SK-N-SH (cell line): ENCODE results near the gene TFB1M. TPM values are rescaled to one million over a fixed set of nuclear protein-coding genes. Genes with fewer than 3 reads are reported as not detected.

Experiments used
- CTCF ChIA-PET: fragments of 300-600, 350-600 bp; formaldehyde crosslinking; extraction: SDS; loops from one replicate; lab custom pipeline; 2021; lab: Yijun Ruan, JAX
- POLR2A ChIA-PET: fragments of 350-600 bp; sonication (Branson Sonifier 250); formaldehyde crosslinking; extraction: SDS; loops from one replicate; lab custom pipeline; 2020; ENCODE audit warnings: antibody characterized with exemption, inconsistent platforms; lab: Yijun Ruan, JAX
- DNase-seq: peaks from one replicate; pipeline ENCODE4 v3.0.0; 2012
- H2AFZ ChIP-seq: fragments of 200-600 bp; sonication (generic); 2 replicates; pipeline ENCODE4 v1.8.1; 2016; ENCODE audit warnings: antibody characterized with exemption, mild to moderate bottlenecking, low read depth
- H3F3A ChIP-seq: fragments of 200-600 bp; sonication (generic); replicated peaks from 2 replicates; pipeline ENCODE3; 2016; ENCODE audit warnings: antibody characterized with exemption, mild to moderate bottlenecking; ENCODE audit not compliant: insufficient read depth
- H3K27ac ChIP-seq, 2 experiments: fragments of 200-500 bp in 1 of 2; fragments of 200-600 bp in 1 of 2; sonication (Bioruptor generic) in 1 of 2; sonication (generic), shearing (Covaris generic) in 1 of 2; 2 replicates each; pipeline versions ENCODE4 v1.5.1 to v1.6.1; 2014 to 2016; ENCODE audit warnings: low read depth in 2 of 2, inconsistent platforms in 1 of 2, low read length in 1 of 2, mild to moderate bottlenecking in 1 of 2, mixed read lengths in 1 of 2
- H3K27me3 ChIP-seq: fragments of 200-600 bp; sonication (generic), shearing (Covaris generic); 2 replicates; pipeline ENCODE4 v1.6.1; 2016; ENCODE audit warnings: mixed run types; ENCODE audit not compliant: insufficient read depth
- H3K36me3 ChIP-seq, 2 experiments: fragments of 200-500 bp in 1 of 2; fragments of 200-600 bp in 1 of 2; sonication (Bioruptor generic) in 1 of 2; sonication (generic) in 1 of 2; replicated peaks in 1 of 2; 2 replicates each; pipeline versions ENCODE3 to v1.5.1; 2014 to 2016; ENCODE audit warnings: low read length in 1 of 2, mild to moderate bottlenecking in 1 of 2; ENCODE audit not compliant: insufficient read depth in 2 of 2, control insufficient read depth in 1 of 2
- H3K4me1 ChIP-seq, 2 experiments: fragments of 200-500 bp in 1 of 2; fragments of 200-600 bp in 1 of 2; sonication (Bioruptor generic) in 1 of 2; sonication (generic), shearing (Covaris generic) in 1 of 2; 2 replicates each; pipeline versions ENCODE4 v1.5.1 to v1.6.1; 2014 to 2016; ENCODE audit warnings: low read depth in 1 of 2, low read length in 1 of 2, mixed run types in 1 of 2; ENCODE audit not compliant: insufficient read depth in 2 of 2, control insufficient read depth in 1 of 2
- H3K4me2 ChIP-seq: fragments of 200-600 bp; sonication (generic), shearing (Covaris generic); 2 replicates; pipeline ENCODE4 v1.6.1; 2017; ENCODE audit warnings: mixed run types
- H3K4me3 ChIP-seq, 2 experiments: fragments of 200-500 bp in 1 of 2; fragments of 200-600 bp in 1 of 2; sonication (Bioruptor generic) in 1 of 2; sonication (generic), shearing (Covaris generic) in 1 of 2; 2 replicates each; pipeline versions ENCODE4 v1.5.1 to v1.8.1; 2014 to 2016; ENCODE audit warnings: low read depth in 2 of 2, inconsistent platforms in 1 of 2, low read length in 1 of 2, mild to moderate bottlenecking in 1 of 2, mixed read lengths in 1 of 2, moderate library complexity in 1 of 2
- H3K79me2 ChIP-seq: fragments of 200-600 bp; sonication (generic); 2 replicates; pipeline ENCODE4 v1.8.1; 2017; ENCODE audit warnings: mild to moderate bottlenecking; ENCODE audit not compliant: insufficient read depth
- H3K9ac ChIP-seq: fragments of 200-600 bp; sonication (generic); 2 replicates; pipeline ENCODE4 v1.6.1; 2017; ENCODE audit warnings: mixed run types
- H3K9me2 ChIP-seq: fragments of 200-600 bp; sonication (generic); 2 replicates; pipeline ENCODE4 v1.6.1; 2017; ENCODE audit warnings: mixed run types
- H3K9me3 ChIP-seq: fragments of 200-600 bp; sonication (generic); 2 replicates; pipeline ENCODE4 v1.6.1; 2017; ENCODE audit warnings: mixed run types, mild to moderate bottlenecking, moderate library complexity
- H4K20me1 ChIP-seq: fragments of 200-600 bp; sonication (generic); 2 replicates; pipeline ENCODE4 v1.6.1; 2017; ENCODE audit warnings: mild to moderate bottlenecking, mixed run types; ENCODE audit not compliant: insufficient read depth
- CHD2 ChIP-seq: fragments of 150-350 bp; IDR thresholded peaks from 2 replicates; pipeline ENCODE4 v1.6.1; 2018; ENCODE audit warnings: low read length; ENCODE audit not compliant: partially characterized antibody
- EP300 ChIP-seq, 2 experiments: IDR thresholded peaks; 2 replicates each; pipeline versions ENCODE4 v1.4.0 to v1.6.1; 2012; ENCODE audit warnings: borderline replicate concordance in 1 of 2, low read depth in 1 of 2, low read length in 1 of 2
- EZH2phosphoT487 ChIP-seq: fragments of 200-600 bp; sonication (generic); IDR thresholded peaks from 2 replicates; pipeline ENCODE4 v1.6.1; 2017; ENCODE audit warnings: low read depth, mixed run types, mild to moderate bottlenecking, antibody characterized with exemption, moderate library complexity, borderline replicate concordance
- FOXM1 ChIP-seq: IDR thresholded peaks from 2 replicates; pipeline ENCODE4 v1.4.0; 2012; ENCODE audit warnings: low read depth, mild to moderate bottlenecking
- JUND ChIP-seq: IDR thresholded peaks from 2 replicates; pipeline ENCODE4 v1.4.0; 2012
- MEF2A ChIP-seq: IDR thresholded peaks from 2 replicates; pipeline ENCODE4 v1.4.0; 2012; ENCODE audit warnings: low read depth, borderline replicate concordance
- NFIC ChIP-seq: IDR thresholded peaks from 2 replicates; pipeline ENCODE4 v1.4.0; 2012; ENCODE audit warnings: borderline replicate concordance
- NRF1 ChIP-seq: IDR thresholded peaks from 2 replicates; pipeline ENCODE4 v1.6.1; 2012; ENCODE audit warnings: low read depth, mild to moderate bottlenecking, low read length
- RAD21 ChIP-seq: IDR thresholded peaks from 2 replicates; pipeline ENCODE4 v1.6.1; 2012; ENCODE audit warnings: mild to moderate bottlenecking, low read length
- RCOR1 ChIP-seq: fragments of 150-350 bp; IDR thresholded peaks from 2 replicates; pipeline ENCODE4 v1.6.1; 2017; ENCODE audit warnings: antibody characterized with exemption, low read length
- SIN3A ChIP-seq: IDR thresholded peaks from 2 replicates; pipeline ENCODE4 v1.6.1; 2012; ENCODE audit warnings: low read depth, mild to moderate bottlenecking, low read length, moderate library complexity, borderline replicate concordance
- SMC3 ChIP-seq: IDR thresholded peaks from 2 replicates; pipeline ENCODE4 v1.6.1; 2012; ENCODE audit warnings: low read depth, low read length, improper control_type of control experiment
- TCF12 ChIP-seq: IDR thresholded peaks from 2 replicates; pipeline ENCODE4 v1.4.0; 2012
- TEAD4 ChIP-seq: IDR thresholded peaks from 2 replicates; pipeline ENCODE4 v1.4.0; 2012; ENCODE audit warnings: mild to moderate bottlenecking, borderline replicate concordance; ENCODE audit not compliant: insufficient read depth
- WGBS: methylation state at CpG from one replicate; pipeline ENCODE4 v1.1.6; 2017; ENCODE audit warnings: low lambda C conversion rate; 5-methylcytosine and 5-hydroxymethylcytosine counted together
- polyA plus RNA-seq, 3 experiments: library from polyadenylated mRNA; depleted of rRNA; stranded (reverse); fragments of >200 nt; gene quantifications; 2 replicates each; pipeline ENCODE4 v1.2.3, GENCODE V29; 2012
- TF ChIP-seq, protein P1 (sequence below): IDR thresholded peaks from 2 replicates; pipeline ENCODE4 v1.4.0; 2012; ENCODE audit warnings: low read depth, borderline replicate concordance
- TF ChIP-seq, protein P2 (sequence below): IDR thresholded peaks from 2 replicates; pipeline ENCODE4 v1.4.0; 2012; ENCODE audit warnings: low read depth
- TF ChIP-seq, protein P3 (sequence below): fragments of 150-350 bp; IDR thresholded peaks from 2 replicates; pipeline ENCODE4 v1.6.1; 2017; ENCODE audit warnings: antibody characterized with exemption, low read length, low read depth, borderline replicate concordance
- TF ChIP-seq, protein P4 (sequence below): IDR thresholded peaks from 2 replicates; pipeline ENCODE4 v1.6.1; 2012; ENCODE audit warnings: mild to moderate bottlenecking, low read depth, low read length, moderate library complexity
- TF ChIP-seq, protein P5 (sequence below): fragments of 200-600 bp; sonication (generic); IDR thresholded peaks from 2 replicates; pipeline ENCODE4 v1.6.1; 2017; ENCODE audit warnings: antibody characterized with exemption, mild to moderate bottlenecking, moderate library complexity

The TFB1M gene
- polyA plus RNA-seq, 1 of the 3 experiments (the other 2 are of a cell fraction), result 28.4 TPM

DNA sequence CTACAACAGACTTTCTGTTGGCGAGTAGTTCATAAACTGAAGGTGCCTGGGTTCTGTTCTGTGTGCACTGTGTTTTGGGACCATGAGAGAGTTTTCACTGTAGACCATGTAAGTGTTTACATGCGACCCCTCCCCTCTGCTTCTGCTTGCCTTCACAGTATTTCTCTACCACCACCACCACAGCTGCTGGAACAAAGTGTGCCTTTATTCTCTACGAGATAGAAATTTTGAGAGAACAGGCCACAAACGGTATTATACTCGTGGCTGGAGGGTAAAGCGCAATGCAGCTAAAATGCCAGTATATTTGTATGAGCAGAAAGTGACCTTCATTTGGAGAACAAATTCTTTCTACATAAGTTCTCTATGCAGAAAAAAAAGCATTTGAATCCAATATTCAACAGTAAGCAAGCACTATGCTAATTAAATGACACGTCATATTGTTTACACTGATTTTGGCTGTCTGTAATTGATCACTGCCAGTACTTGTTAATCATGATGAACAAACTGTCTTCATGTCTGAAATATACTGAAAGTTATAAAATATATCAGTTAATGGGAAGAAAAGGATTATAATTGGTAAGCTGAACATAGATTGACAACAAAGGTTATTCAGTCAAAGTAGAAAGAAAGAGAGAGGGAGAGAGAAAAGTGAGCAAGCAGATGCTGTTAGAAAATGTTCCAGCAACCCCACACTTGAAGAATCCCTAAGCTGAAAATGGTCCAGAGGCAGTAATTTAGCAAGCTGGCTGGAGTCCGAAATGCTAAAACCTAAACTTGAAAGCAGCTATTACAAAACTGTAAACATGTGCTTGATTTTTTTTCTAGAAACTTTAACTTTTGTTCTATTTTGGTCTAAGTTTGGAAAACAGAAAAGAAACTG is 41.7 kb downstream of the TFB1M start:
- ChIA-PET POLR2A (no interaction called here), CTCF (interaction anchor here (0.7 to 4.0 kb wide), 8 partner anchors 9 to 96 kb away, joined by 3 to 15 read pairs (median 3); partner anchors contain the start of gene CLDN20)
- TF ChIP-seq, protein P1, sequence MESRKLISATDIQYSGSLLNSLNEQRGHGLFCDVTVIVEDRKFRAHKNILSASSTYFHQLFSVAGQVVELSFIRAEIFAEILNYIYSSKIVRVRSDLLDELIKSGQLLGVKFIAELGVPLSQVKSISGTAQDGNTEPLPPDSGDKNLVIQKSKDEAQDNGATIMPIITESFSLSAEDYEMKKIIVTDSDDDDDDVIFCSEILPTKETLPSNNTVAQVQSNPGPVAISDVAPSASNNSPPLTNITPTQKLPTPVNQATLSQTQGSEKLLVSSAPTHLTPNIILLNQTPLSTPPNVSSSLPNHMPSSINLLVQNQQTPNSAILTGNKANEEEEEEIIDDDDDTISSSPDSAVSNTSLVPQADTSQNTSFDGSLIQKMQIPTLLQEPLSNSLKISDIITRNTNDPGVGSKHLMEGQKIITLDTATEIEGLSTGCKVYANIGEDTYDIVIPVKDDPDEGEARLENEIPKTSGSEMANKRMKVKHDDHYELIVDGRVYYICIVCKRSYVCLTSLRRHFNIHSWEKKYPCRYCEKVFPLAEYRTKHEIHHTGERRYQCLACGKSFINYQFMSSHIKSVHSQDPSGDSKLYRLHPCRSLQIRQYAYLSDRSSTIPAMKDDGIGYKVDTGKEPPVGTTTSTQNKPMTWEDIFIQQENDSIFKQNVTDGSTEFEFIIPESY, result no peak
- TF ChIP-seq NFIC (no peak), MEF2A (no peak), TCF12 (no peak), SMC3 (no peak), EP300 (IDR thresholded peaks at IDR 0.05; ENCODE audit: borderline replicate concordance in 1 of 2, low read depth in 1 of 2, low read length in 1 of 2) (no peak), EZH2phosphoT487 (no peak), NRF1 (no peak), CHD2 (no peak), SIN3A (no peak), FOXM1 (no peak), RAD21 (no peak), TEAD4 (no peak), RCOR1 (no peak), JUND (no peak)
- TF ChIP-seq, protein P2, sequence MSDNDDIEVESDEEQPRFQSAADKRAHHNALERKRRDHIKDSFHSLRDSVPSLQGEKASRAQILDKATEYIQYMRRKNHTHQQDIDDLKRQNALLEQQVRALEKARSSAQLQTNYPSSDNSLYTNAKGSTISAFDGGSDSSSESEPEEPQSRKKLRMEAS, result no peak
- TF ChIP-seq, protein P3, sequence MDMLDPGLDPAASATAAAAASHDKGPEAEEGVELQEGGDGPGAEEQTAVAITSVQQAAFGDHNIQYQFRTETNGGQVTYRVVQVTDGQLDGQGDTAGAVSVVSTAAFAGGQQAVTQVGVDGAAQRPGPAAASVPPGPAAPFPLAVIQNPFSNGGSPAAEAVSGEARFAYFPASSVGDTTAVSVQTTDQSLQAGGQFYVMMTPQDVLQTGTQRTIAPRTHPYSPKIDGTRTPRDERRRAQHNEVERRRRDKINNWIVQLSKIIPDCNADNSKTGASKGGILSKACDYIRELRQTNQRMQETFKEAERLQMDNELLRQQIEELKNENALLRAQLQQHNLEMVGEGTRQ, result no peak
- TF ChIP-seq, protein P4, sequence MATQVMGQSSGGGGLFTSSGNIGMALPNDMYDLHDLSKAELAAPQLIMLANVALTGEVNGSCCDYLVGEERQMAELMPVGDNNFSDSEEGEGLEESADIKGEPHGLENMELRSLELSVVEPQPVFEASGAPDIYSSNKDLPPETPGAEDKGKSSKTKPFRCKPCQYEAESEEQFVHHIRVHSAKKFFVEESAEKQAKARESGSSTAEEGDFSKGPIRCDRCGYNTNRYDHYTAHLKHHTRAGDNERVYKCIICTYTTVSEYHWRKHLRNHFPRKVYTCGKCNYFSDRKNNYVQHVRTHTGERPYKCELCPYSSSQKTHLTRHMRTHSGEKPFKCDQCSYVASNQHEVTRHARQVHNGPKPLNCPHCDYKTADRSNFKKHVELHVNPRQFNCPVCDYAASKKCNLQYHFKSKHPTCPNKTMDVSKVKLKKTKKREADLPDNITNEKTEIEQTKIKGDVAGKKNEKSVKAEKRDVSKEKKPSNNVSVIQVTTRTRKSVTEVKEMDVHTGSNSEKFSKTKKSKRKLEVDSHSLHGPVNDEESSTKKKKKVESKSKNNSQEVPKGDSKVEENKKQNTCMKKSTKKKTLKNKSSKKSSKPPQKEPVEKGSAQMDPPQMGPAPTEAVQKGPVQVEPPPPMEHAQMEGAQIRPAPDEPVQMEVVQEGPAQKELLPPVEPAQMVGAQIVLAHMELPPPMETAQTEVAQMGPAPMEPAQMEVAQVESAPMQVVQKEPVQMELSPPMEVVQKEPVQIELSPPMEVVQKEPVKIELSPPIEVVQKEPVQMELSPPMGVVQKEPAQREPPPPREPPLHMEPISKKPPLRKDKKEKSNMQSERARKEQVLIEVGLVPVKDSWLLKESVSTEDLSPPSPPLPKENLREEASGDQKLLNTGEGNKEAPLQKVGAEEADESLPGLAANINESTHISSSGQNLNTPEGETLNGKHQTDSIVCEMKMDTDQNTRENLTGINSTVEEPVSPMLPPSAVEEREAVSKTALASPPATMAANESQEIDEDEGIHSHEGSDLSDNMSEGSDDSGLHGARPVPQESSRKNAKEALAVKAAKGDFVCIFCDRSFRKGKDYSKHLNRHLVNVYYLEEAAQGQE, result no peak
- TF ChIP-seq, protein P5, sequence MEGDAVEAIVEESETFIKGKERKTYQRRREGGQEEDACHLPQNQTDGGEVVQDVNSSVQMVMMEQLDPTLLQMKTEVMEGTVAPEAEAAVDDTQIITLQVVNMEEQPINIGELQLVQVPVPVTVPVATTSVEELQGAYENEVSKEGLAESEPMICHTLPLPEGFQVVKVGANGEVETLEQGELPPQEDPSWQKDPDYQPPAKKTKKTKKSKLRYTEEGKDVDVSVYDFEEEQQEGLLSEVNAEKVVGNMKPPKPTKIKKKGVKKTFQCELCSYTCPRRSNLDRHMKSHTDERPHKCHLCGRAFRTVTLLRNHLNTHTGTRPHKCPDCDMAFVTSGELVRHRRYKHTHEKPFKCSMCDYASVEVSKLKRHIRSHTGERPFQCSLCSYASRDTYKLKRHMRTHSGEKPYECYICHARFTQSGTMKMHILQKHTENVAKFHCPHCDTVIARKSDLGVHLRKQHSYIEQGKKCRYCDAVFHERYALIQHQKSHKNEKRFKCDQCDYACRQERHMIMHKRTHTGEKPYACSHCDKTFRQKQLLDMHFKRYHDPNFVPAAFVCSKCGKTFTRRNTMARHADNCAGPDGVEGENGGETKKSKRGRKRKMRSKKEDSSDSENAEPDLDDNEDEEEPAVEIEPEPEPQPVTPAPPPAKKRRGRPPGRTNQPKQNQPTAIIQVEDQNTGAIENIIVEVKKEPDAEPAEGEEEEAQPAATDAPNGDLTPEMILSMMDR, result no peak
- Histone ChIP-seq H2AFZ (no peak overlapping the region), H3K27ac (peak overlapping the region; percentile 93 to 98), H4K20me1 (no peaks in the 10 kb centered on the region), H3K4me2 (peak overlapping the region; percentile 48; the same call in 1 of the 2 replicates), H3K4me3 (no peak overlapping the region), H3F3A (peaks cover 45% of the 10 kb centered on the region), H3K9me3 (no peaks in the 10 kb centered on the region), H3K9me2 (no peaks in the 10 kb centered on the region), H3K36me3 (peaks cover 6 to 7% of the 10 kb centered on the region in 2 experiments), H3K79me2 (peaks cover 15% of the 10 kb centered on the region; the same call in 1 of the 2 replicates), H3K27me3 (no peaks in the 10 kb centered on the region), H3K4me1 (peaks cover 38 to 79% of the 10 kb centered on the region in 2 experiments), H3K9ac (peak overlapping the region; percentile 47; the same call in 1 of the 2 replicates)
- WGBS, result 82% methylated on average over 8 of the region's 8 CpGs
- DNase-seq, result no peak
